NCI-H82 (cell line): Measurements from ENCODE around the gene STK24.
"Not testable (repeated sequence)": the region's sequence is repeated elsewhere in the genome, so short reads cannot be mapped to it uniquely, and the experiment has no call there.

Experiments used
- DNase-seq: peaks from one replicate; lab custom pipeline; 2025; lab: John Stamatoyannopoulos, UW

STK24 gene

DNA sequence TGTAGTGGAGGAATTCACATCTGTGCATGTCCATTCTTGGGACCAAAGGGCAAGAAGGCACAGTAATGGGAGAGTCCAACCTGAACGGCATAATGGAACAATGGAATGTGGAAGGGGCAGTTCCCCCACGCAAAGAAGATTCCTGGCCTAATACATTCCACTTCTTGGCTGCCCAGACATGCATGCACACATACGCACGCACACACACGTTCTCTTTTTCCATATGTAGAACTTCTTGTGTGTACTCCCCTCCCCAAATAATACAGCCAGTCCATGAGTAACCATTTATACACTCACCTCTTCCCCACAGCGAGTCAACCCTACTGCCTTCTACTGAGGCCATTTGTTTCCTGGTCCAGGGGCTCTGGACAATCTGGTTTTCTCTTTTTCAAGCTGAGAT, 6.0 kb upstream of the STK24 start:
- DNase-seq: no peak

DNA sequence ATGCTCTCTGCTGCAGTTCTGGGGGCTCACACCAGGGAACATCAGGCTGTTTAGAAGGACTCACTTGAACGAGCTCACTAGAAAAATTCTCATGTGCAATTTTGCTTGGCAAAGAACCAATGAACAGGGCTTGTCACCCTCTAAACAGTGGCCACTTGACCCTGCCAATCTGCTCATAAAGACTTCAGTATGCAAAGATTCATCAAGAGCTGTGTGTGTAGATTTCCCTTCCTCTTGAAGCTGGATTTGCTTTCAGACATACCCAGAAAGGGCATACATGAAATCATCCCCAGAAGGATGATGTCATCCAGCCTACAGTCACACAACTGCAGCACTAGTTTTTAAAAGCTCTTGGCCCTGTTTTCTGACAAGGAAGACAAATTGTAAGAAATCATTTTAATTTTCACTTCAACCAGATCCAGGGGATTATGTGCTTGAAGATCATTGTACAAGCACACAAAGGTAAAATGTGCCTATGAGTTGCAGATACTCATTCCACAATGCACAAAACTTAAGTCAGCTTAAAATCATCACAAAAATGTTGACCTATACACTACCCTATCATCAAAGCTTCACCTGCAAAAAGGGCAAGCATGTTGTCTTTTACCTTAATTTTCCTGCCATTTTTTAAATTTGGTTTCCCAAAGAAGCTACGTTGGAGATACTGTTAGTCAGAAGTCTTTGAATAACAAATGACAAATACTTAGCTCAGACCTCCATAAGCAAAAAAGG, 5.2 kb upstream of the STK24 start:
- no peak for DNase-seq

DNA sequence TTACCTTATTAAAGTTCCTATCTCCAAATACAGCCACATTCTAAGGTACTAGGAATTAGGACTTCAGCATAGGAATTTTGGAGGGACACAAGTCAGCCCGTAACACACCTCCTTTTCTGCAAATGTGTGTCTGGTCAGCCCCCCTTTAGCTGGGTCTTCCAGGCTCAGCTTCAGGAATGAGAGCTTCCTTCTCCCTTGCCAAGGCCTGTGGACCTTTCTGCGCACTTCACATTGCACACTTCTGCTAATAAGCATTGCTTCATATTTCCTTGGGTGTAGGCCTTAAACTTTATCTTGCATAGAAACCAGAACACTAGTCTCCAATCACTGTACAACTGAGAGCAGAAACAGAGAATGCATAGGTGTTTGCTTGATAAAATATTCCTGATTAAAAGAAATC, 4.5 kb upstream of the STK24 start:
- DNase-seq: no peak

DNA sequence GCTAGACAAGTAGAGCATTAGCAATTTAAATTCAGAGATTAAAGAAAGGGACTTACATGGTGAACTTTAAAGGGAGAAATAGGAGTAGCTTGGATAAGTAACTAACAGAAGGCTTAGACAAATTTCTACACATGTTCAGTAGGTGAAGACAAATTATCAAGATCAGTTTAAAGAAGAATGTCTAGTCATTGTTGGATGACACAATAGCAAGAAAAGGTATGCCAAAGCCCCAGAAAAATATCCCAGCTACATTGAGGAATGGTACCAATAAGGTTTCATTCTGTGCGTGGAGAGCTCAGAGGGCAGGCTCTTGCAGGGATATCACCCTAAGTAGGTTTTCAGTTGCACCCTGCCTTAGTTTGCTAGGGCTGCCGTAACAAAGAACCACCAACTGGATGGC, 3.5 kb upstream of the STK24 start:
- no peak for DNase-seq

DNA sequence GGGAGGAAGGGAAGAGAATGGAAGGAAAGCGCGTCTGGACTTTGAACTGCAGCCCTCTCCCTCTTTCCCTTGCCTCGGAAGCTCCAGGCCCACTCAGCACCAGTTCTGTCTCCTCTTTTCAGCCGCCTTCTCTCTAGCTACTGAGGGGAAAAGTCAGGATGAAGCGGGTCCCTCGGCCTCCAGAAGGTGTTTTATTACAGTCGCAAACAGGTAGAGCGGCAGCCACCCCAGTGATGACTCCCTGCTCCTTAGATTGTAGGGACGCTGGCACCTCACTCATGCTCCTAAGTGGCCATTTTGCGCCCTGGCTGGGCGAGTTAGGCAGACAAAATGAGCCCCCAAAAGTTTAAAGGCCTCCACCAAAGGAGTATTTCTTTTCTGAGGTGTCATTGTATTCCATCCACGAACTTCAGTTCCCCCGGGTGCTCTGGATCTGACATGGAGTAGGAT, 954 bp upstream of the STK24 start:
- peak; percentile 51 for DNase-seq

DNA sequence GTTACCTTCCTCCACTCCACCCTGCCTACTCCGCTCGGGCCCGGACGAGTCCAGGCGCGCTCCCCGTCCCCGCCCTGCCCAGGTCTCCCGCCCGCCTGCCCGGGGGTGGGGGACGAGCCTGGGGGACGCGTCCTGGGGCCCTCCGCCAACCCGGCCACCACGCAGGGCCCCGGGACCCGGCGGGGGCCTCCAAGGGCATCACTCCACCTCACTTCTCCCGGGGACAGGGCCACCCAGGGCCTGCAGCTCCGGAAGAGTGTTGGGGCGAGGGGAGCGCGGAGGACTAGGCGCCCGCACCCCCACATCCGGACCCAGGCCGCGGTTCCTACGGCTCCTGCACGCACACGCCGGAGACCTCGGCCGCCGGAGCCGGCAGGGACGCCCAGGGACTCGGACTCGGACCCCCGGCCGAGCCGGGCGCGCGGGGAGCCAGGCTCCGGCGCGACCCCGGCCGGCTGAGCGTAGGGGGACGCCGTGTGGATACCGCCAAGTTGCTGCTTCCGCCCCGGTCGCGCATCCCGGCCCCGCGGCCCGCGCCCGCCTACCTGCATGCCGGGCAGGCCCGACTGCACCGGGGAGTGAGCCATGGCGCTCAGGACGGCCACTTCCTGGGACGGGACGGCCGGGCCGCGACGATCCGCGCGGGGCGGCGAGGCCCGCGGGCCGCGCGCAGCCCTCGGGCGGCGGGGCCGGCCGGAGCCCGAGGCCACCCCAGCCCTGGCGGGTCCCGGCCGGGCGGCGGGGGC, 534 bp downstream of the STK24 start:
- peak; percentile 58 for DNase-seq

DNA sequence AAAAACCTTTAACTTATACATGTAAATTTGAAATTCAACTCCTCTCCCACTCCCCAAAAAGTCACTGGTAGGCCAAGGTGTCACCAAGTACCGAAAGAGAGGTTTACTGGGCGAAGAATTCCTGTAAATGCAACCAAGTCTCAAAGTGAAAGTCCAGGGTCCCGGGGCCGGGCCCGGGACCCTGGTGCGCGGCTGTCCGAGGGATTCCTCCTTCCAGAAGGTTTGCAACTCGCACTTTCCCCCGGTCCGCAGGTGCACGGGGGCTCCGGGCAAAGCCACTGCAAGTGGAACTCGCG, 1.1 kb downstream of the STK24 start:
- DNase-seq: no peak

DNA sequence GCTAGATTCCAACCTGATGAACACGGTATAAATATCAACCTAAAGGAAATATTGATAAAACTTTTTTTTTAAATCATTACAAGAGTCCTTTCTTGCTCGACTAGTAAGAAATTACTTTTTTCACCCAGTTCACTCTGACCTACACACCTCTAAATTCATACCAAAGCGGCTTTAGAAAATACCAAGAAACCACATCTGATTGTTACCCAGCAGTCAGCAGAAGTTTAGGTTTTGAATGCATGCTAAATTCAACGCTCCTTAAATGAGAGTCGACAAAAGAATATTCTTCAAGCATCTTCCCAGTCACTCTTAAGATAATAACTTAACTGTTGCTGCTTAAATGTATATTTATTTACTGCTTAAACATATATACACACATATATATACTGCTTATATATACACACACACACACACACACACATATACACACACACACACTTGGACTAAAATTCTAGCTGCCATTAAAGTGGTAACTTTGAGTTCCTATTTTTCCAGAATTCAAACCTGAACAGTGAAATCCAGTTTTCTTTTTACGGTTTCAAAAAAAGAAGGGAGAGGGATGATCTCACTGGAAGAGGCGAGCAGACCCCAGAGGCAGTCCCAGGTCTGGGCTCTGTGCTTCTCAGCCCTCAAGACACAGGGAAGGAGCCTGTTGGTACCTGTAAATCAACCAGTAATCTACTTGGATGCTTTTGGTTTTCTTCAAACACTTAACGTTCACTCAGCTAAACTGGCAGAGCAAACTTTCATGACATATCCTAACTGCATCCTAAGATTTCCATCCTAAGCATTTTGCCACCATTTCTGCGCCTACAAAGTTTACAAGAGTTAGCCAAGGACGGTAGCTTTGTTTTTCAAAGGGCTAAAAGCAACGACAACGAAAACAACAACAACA, 1.7 kb downstream of the STK24 start:
- peak; percentile 43 for DNase-seq

DNA sequence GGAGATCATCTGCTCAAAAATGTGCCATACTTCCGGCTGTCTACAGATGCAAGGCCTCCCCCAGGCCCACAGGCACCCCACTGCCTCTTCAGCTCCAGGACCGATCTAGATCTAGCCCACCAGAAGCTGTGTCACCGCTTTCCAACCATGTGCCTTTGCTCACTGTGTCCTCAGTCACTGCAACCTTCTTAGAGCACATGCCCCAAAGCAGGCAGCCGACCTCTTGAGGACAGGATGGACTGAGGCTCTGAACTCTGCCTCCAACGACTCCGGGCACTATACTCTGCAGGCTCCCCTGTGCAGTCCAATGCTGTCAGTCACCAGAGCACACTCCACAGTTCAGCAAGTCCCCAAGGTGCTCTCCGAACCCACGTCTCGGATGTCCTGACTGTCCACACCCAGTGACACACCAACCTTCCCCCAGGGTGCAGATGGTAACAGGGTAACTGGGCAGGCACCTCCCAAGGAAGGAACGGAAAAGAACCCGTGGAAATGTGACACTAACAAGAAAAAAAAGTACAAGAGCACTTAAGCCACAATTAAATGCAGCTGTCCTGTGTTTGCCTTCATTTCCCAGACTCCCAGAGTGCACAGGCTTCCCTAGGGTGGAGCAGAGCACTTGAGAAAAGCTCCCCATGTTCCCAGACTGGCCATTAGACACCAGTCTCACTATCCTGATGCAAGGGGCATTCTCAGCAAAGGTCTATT, 4.8 kb downstream of the STK24 start:
- DNase-seq: no peak

DNA sequence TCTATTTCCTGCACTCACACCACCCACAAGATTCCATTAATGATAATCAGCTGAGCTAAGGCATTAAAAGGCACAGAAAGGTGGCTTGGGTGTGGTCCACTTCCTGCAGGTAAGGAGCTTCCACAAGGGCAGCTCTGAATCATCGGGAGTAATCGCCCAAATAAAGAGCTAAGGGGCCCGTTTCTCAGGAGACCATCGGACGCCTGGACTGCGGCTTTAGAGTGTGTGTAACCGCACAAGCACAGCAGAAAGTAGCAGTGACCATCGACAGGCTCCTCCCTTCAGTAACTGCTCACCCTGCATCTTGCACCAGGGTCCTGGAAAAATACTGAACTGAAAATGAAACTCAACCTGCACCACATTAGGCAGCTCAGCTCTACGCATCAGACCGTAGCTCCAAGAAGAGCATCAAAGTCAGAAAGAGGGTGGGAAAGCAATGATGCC, 6.0 kb downstream of the STK24 start:
- no peak for DNase-seq

DNA sequence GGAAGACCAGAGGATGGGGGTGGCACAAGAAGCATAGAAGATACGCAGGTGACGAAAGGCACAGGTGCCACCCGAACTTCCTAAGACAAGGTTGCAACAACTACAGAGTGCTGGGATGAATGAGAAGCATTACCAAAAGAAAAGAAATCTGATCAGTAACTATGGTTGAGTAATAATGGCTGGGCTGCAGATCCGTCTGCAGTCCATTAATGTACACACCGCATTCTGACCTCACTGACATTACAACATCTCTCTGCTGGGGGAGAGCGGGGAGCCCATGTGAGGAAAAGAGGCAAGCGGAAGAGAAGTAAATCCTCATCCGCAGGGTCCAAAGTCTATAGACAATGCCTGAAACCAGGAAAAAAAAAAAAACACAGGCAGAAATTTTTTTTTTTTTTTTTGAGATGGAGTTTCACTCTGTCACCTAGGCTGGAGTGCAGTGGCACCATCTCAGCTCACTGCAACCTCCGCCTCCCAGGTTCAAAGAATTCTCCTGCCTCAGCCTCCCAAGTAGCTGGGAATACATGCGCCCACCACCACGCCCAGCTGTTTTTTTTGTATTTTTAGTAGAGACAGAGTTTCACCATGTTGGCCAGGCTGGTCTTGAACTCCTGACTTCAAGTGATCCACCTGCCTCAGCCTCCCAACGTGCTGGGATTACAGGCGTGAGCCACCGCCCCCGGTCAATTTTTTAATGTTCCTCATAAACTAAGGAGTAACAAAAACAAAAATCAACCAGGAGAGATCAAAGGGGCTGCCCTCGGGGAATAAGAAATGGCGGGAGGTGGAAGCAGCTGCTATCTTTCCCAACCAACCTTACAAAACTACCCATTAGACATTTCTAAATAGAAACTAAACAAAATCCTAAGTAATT, 7.2 kb downstream of the STK24 start:
- not testable (repeated sequence) for DNase-seq

DNA sequence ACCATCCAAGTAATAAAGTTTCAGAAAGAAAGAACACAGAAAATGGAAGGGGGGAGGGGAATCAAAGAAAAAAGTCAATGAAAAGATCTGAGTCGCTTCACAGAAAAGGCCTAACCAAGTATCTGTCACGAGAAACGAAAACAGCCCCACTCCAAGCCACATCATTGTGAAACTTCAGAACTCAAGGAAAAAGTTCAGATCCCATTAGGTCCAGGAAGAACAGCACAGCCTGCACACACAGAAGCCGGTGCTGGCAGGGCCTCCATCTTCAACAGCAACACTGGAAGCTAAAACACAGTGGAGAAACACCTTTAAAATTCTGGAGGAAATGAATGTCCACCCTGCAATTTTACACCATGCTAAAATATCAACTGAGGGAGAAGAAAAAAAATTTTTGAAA, 8.0 kb downstream of the STK24 start:
- DNase-seq: no peak

DNA sequence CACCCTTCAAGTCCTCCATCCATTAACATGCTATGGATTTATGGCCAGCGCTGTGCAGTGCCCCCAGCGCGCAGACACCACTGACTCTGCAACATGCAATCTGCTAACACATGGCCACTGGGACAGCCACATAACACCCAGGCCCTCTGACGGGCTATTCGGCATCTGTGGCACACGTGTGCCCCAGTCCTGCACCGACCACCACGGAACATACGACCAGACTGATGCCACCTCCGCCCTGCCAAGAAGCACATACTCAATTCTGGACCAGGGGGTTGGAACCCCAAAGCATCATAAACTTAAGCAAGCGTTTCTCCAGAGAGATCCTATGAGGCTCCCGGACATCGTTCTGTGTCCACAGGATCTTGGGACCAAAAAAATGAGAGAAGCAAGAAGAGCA, 9.8 kb downstream of the STK24 start:
- no peak for DNase-seq

DNA sequence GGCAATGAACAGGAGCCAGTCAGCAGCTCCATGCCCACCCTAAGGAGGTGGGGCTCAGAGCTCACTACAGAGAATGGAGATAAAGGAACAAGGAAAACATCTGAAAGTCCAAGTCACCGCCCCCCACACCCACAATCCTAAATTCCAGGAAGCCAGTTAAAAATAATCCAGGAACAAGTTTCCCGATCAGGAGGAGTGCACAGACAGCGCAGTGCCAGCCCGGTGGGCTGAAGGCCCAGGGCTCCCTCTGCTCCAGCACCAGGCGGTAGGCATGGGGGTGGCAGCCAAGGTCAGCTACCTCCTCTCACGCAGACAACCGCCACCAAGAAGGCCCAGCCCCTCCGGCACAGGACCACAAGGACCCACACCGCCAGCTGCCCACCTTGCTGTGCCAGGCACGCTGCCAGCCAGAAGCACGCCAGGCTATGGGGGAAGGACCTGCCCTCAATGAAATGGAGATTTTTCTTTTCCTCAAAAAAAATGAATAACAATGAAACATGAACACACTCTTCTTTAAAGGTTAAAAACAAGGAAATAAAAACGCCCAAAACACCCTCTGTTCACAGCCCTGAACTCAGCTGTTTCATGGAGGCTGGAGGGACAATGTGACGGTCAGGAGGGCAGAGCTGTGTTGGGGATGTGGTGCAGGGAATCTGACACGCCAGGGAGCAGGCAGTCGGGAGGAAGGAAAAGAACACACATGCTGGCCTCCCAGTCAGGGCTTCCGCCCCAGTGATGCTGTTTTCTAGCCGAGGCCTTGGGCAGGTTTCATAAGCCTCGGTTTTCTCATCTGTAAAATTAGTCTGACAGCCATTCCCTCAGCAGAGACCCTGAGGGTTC, 11.0 kb downstream of the STK24 start:
- DNase-seq: no peak

DNA sequence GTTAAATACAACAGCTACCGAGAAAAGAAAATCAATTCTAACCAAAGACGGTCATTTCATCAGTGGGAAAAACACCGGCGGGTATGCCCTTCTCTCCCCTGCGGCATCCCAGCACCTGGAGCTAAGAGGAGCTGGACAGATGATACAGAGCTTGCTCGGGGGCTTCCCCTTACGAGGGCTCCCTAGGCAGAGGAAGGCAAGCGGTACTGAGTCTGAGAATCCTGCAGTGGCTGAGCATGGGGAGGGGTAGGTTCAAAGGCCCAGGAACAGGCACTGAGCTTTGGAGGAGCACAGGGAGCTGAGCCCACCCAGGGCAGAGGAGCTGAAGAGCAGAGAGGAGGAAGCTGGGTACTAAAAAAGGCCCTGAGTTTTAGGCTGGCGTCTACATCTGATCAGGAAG, 12.7 kb downstream of the STK24 start:
- DNase-seq: no peak

DNA sequence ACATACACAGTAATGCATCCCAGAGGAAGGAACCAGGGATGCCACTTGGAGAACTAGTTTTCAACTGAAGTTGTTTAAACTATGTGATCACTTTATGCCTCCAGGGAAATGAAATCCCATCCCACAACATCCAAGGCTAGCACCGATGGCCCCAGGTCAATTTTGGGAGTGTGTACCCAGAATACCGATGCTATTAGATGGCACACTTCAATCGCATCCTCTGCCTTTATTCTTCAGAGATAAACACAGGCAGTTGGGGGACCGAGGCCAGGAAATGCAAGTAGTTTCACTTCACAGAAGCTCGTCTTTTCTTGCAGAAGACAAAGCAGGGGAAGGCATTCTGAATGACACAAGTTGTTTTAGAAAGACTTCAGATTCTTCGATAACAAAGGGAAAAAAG, 13.8 kb downstream of the STK24 start:
- no peak for DNase-seq

DNA sequence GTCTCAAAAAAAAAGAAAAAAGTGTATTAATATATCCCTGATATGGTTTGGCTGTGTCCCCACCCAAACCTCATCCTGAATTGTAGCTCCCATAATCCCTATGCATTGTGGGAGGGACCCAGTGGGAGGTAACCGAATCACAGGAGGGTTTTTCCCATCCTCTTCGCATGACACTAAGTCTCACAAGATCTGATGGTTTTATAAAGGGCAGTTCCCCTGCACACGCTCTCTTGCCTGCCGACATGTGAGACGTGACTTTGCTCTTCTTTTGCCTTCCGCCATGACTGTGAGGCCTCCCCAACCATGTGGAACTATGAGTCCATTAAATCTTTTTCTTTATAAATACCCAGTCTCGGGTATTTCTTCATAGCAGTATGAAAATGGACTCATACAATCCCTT, 17.7 kb downstream of the STK24 start:
- DNase-seq: no peak

DNA sequence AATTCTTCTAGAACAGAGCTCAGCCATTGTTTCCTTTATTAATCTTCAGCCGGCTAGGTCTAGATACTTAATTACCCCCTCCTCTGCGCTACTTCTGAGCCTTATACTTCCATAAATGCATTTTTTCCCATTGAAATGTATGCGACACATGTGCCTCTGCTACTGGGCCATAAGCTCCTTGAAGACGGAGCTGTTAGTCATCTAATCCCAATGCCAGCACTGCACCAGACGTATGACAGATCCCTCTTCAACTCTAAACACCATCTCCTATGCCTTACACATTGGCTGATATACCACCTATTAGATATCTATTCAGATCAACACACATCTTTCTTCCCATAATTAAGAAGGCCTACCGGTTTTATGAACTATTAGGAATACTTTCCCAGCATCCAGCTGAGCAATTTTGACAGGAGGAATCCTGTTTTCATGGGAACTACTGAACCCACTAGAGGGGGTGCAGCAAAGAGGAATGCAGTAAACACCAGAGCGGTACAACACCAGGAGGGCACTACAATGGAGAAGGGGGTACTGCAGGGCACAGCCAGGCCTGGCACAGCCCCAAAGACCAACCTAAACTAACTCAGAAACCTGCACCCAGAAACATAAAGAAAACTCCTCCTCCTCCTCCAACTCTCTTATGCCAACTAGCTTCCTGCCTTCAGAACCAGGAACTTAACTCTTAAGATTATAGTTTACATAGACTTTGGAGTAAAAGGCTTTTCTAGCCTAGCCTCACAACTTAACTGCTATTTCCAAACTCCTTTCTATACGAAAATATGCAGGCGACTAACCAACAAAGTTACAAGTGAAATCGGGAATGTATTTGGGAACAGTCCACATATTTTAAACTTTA, 18.7 kb downstream of the STK24 start:
- DNase-seq: peak; percentile 28

DNA sequence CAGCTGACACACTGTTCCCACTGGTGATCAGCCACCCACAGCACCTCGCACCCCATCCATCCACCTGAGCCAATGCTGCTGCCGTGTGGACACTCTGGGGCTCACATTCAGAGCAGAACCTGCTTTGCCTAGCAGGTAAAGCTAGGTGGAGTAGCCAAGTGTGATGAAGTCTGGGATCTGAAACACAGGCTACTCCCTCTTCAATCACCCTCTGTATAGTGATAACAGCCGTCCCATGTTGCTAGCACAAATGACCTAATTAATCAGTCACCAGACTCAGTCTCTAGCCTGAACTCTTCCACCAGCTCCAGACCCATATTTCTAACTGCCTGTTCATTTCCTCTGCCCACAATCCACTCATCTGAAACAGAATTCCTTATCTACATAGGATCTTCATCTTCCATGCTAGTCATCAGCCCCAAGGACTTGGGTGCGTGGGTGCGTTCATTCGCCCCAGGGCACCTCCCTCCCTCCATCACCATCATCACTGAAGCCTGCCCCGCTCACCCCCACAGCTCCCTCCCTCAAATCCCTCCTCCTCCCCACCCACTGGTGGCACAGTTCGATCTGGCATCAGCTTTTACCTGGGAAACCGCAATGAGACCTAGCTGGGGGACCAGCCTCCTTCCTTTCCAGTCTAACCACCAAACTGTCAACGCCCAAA, 19.8 kb downstream of the STK24 start:
- no peak for DNase-seq
